Calu3 (cell line): ENCODE measurements around the gene KLHL2. TPM values are rescaled to one million over a fixed set of nuclear protein-coding genes. Genes with fewer than 3 reads are reported as not detected.
"Not testable (repeated sequence)": the region's sequence is repeated elsewhere in the genome, so short reads cannot be mapped to it uniquely, and the experiment has no call there.

Experiments
- BruUV-seq: library from RNA; stranded (reverse); fragments of 400-500 nt; replicated peaks from 2 replicates; lab custom pipeline; 2021; lab: Mats Ljungman, UMichigan
- CTCF ChIA-PET: fragments of 300-600 bp; sonication (Branson Sonifier 250); formaldehyde crosslinking; loops from one replicate; lab custom pipeline; 2022; ENCODE audit warnings: antibody characterized with exemption; lab: Charles Lee
- DNase-seq: peaks from one replicate; pipeline ENCODE4 v3.0.0; 2022
- H3K27ac Mint-ChIP-seq: one replicate; pipeline ENCODE4 v1.8.0; 2022; ENCODE audit warnings: mixed read lengths; ENCODE audit not compliant: unreplicated experiment
- H3K27me3 Mint-ChIP-seq: one replicate; pipeline ENCODE4 v1.8.0; 2022; ENCODE audit warnings: mixed read lengths; ENCODE audit not compliant: unreplicated experiment
- H3K36me3 Mint-ChIP-seq: one replicate; pipeline ENCODE4 v1.8.0; 2022; ENCODE audit warnings: mild to moderate bottlenecking, moderate library complexity, mixed read lengths; ENCODE audit not compliant: insufficient read depth, unreplicated experiment
- H3K4me1 Mint-ChIP-seq: one replicate; pipeline ENCODE4 v1.8.0; 2022; ENCODE audit warnings: mild to moderate bottlenecking, low read depth, mixed read lengths; ENCODE audit not compliant: unreplicated experiment
- H3K4me3 Mint-ChIP-seq: one replicate; pipeline ENCODE4 v1.8.0; 2022; ENCODE audit warnings: mild to moderate bottlenecking, low read depth, moderate library complexity, mixed read lengths; ENCODE audit not compliant: unreplicated experiment
- H3K9me3 Mint-ChIP-seq: one replicate; pipeline ENCODE4 v1.8.0; 2022; ENCODE audit warnings: low read depth, mixed read lengths; ENCODE audit not compliant: unreplicated experiment
- intact Hi-C: fragments of 100-400 bp; cut with micrococcal nuclease; formaldehyde crosslinking; loops from one replicate; pipeline ENCODE4 v1.10.0; 2022; ENCODE audit not compliant: unreplicated experiment
- total RNA-seq: library from RNA; stranded (reverse); gene quantifications from 2 replicates; pipeline ENCODE4 v1.2.3, GENCODE V29; 2022
- TF ChIP-seq, protein P1 (sequence below): fragments of 200-600 bp; IDR thresholded peaks from one replicate; pipeline ENCODE4 v1.8.0; 2022; ENCODE audit warnings: antibody characterized with exemption; ENCODE audit not compliant: unreplicated experiment

KLHL2 gene
- total RNA-seq, 1 experiment from 2014 or later = 12.9 TPM

DNA sequence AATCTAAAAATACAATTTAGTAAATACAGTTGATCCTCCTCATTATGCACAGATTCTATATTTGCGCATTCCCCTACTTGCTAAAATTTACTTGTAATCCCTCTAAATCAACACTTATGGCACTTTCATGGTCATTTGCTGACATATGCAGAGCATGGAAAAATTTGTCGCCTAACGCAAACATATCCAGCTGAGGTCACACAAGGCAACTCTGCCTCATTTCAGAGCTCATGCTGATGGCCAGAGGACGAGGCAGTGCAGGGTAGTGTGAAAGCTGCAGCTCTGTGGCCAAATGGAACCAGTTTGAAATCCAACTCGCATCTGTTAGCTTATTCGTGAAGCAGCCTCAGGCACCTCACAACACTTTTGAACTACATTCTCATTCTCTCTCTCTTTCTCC, 39.7 kb upstream of the KLHL2 start:
- no peaks in the 10 kb centered on the region for H3K27me3 Mint-ChIP-seq
- intact Hi-C loops = no loop called here
- TF ChIP-seq, protein P1, sequence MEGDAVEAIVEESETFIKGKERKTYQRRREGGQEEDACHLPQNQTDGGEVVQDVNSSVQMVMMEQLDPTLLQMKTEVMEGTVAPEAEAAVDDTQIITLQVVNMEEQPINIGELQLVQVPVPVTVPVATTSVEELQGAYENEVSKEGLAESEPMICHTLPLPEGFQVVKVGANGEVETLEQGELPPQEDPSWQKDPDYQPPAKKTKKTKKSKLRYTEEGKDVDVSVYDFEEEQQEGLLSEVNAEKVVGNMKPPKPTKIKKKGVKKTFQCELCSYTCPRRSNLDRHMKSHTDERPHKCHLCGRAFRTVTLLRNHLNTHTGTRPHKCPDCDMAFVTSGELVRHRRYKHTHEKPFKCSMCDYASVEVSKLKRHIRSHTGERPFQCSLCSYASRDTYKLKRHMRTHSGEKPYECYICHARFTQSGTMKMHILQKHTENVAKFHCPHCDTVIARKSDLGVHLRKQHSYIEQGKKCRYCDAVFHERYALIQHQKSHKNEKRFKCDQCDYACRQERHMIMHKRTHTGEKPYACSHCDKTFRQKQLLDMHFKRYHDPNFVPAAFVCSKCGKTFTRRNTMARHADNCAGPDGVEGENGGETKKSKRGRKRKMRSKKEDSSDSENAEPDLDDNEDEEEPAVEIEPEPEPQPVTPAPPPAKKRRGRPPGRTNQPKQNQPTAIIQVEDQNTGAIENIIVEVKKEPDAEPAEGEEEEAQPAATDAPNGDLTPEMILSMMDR = no peak
- H3K9me3 Mint-ChIP-seq = no peaks in the 10 kb centered on the region
- no peak for DNase-seq
- H3K27ac Mint-ChIP-seq = no peak overlapping the region
- no peaks in the 10 kb centered on the region for H3K4me1 Mint-ChIP-seq
- no peaks in the 10 kb centered on the region for H3K36me3 Mint-ChIP-seq
- CTCF ChIA-PET = no interaction called here
- BruUV-seq = no TSS peak
- no peak overlapping the region for H3K4me3 Mint-ChIP-seq

DNA sequence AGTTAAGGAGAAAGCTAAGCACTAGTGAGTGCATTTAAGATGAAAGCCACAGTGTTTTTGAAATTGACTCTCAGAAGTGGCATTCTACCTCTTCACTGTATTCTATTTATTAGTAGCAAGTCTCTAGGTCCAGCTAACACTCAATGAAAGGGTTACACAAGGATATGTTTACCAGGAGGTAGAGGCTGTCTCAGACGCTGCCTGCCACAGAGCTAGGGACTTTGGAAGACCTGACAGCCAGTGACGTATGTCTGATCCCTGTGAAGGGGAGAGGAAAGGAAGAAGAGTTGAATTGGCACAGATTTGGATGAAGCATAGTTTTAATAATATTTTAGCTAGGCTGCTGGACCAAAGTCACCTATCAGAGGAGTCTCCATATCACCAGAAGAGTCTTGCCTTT, 36.5 kb upstream of the KLHL2 start:
- H3K4me1 Mint-ChIP-seq = no peaks in the 10 kb centered on the region
- no peaks in the 10 kb centered on the region for H3K9me3 Mint-ChIP-seq
- CTCF ChIA-PET = interaction anchor here (0.6 kb wide), 1 partner anchor 513 kb away, joined by 3 read pairs; no protein-coding TSS in a partner anchor
- BruUV-seq = no TSS peak
- no peak overlapping the region for H3K27ac Mint-ChIP-seq
- intact Hi-C loops = no loop called here
- H3K36me3 Mint-ChIP-seq = no peaks in the 10 kb centered on the region
- no peak overlapping the region for H3K4me3 Mint-ChIP-seq
- DNase-seq = no peak
- no peaks in the 10 kb centered on the region for H3K27me3 Mint-ChIP-seq
- TF ChIP-seq, protein P1 = no peak

- H3K36me3 Mint-ChIP-seq, H3K4me3 Mint-ChIP-seq, BruUV-seq, CTCF ChIA-PET, H3K9me3 Mint-ChIP-seq, H3K4me1 Mint-ChIP-seq, H3K27me3 Mint-ChIP-seq, intact Hi-C loops, DNase-seq, H3K27ac Mint-ChIP-seq: not testable (repeated sequence)
Measured at GRCh38 chr4:165175470-165175869, 31.9 kb upstream of the KLHL2 start.

DNA sequence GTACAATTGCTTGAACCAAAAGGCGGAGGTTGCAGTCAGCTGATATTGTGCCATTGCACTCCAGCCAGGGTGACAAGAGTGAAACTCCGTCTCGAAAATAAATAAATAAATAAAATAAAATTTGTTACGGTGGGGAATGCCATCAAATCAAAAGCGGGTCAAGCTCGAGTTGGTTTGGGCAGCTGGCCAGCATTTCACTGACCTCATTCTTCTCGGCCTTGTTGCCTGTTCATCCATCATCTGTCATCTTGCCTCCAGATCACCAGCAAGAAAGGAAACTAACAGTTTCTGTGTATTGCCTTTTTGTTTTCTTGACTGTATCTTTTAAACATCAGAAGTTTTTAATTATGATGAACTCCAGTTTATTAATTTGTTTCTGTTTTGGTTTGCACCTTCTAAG, 31.5 kb upstream of the KLHL2 start:
- CTCF ChIA-PET = no interaction called here
- DNase-seq = no peak
- Mint-ChIP-seq H3K4me3 (no peak overlapping the region), H3K36me3 (no peaks in the 10 kb centered on the region), H3K4me1 (no peaks in the 10 kb centered on the region), H3K27ac (no peak overlapping the region), H3K9me3 (no peaks in the 10 kb centered on the region), H3K27me3 (no peaks in the 10 kb centered on the region)
- TF ChIP-seq, protein P1 = no peak
- no TSS peak for BruUV-seq
- intact Hi-C loops = no loop called here
